Tibial nerve (tissue), 4 donors: ENCODE data around the gene VCAM1.

Experiments used
- CTCF ChIP-seq, 5 experiments: fragments of 200-600 bp in 3 of 5; fragments of 450-650 bp in 2 of 5; sonication (generic) in 3 of 5; IDR thresholded peaks; one replicate each; pipeline ENCODE4 v1.5.1; 2016 to 2019; ENCODE audit warnings: antibody characterized with exemption in 5 of 5, mild to moderate bottlenecking in 3 of 5, moderate library complexity in 2 of 5
- EP300 ChIP-seq, 2 donors: sonication (generic); formaldehyde crosslinking; IDR thresholded peaks; one replicate each; pipeline ENCODE4 v1.6.1; 2017; ENCODE audit warnings: antibody characterized with exemption in 2 of 2, mild to moderate bottlenecking in 1 of 2
- POLR2A ChIP-seq, 2 donors: fragments of 450-650 bp; IDR thresholded peaks; one replicate each; pipeline ENCODE4 v1.6.1; 2017; ENCODE audit warnings: antibody characterized with exemption in 2 of 2, mild to moderate bottlenecking in 2 of 2, moderate library complexity in 2 of 2

- TF ChIP-seq POLR2A (IDR thresholded peaks at IDR 0.05) (no peak), CTCF (IDR thresholded peaks at IDR 0.05) (no peak), EP300 (IDR thresholded peaks at IDR 0.05) (no peak)
Observed at GRCh38 chr1:100731309-100731708, 11.8 kb downstream of the VCAM1 start.
